Measurements from ENCODE around the gene HOTAIR. TPM values are rescaled to one million over a fixed set of nuclear protein-coding genes. Genes with fewer than 3 reads are reported as not detected.

HOTAIR gene
- total RNA-seq, 1 donor from 2014 or later = not detected

GRCh38 chr12:53980104-53980801, 5.5 kb upstream of the HOTAIR start:
- H3K36me3 ChIP-seq (ENCODE audit: insufficient read depth, low read length) = no peaks in the 10 kb centered on the region
- TF ChIP-seq CTCF (IDR thresholded peaks at IDR 0.05; ENCODE audit: insufficient read depth, low read depth, low read length) = no peak
- TF ChIP-seq EZH2 (IDR thresholded peaks at IDR 0.05; ENCODE audit: insufficient read depth, low read length) = no peak
- H2AFZ ChIP-seq (ENCODE audit: low read depth, low read length) = no peak overlapping the region
- Mint-ChIP-seq H3K27me3 (ENCODE audit: low read depth, unreplicated experiment) (peaks cover 88% of the 10 kb centered on the region), H3K9me3 (ENCODE audit: unreplicated experiment) (peaks cover 11% of the 10 kb centered on the region), H3K36me3 (ENCODE audit: low read depth, unreplicated experiment) (no peaks in the 10 kb centered on the region), H3K4me3 (ENCODE audit: unreplicated experiment) (no peak overlapping the region), H3K4me1 (ENCODE audit: low read depth, unreplicated experiment) (no peaks in the 10 kb centered on the region), H3K27ac (ENCODE audit: unreplicated experiment) (peak overlapping the region; percentile 43)
- H3K79me2 ChIP-seq (ENCODE audit: insufficient read depth, low read length) = no peaks in the 10 kb centered on the region
- DNase-seq (ENCODE audit: low read depth) (no peak), FAIRE-seq (no peak)
- H4K20me1 ChIP-seq (ENCODE audit: insufficient read depth, low read length) = no peaks in the 10 kb centered on the region
- H3K27ac ChIP-seq (ENCODE audit: low read depth, low read length) = no peak overlapping the region
- H3K4me2 ChIP-seq (ENCODE audit: low read length) = no peak overlapping the region
- no peak overlapping the region for H3K9ac ChIP-seq (ENCODE audit: low read length)
- H3K4me1 ChIP-seq (ENCODE audit: insufficient read depth, low read length) = no peaks in the 10 kb centered on the region
- H3K9me3 ChIP-seq (ENCODE audit: insufficient read depth, low read depth, low read length) = no peaks in the 10 kb centered on the region
- H3K27me3 ChIP-seq (ENCODE audit: insufficient read depth, low read length) = peaks cover 90% of the 10 kb centered on the region
- no peak overlapping the region for H3K4me3 ChIP-seq (ENCODE audit: insufficient read depth, low read depth, low read length)

- Histone ChIP-seq H3K27me3 (ENCODE audit: insufficient read depth, low read length) (peaks cover 93% of the 10 kb centered on the region), H2AFZ (ENCODE audit: low read depth, low read length) (no peak overlapping the region), H3K36me3 (ENCODE audit: insufficient read depth, low read length) (no peaks in the 10 kb centered on the region), H3K9ac (ENCODE audit: low read length) (no peak overlapping the region), H3K4me3 (ENCODE audit: insufficient read depth, low read depth, low read length) (no peak overlapping the region), H3K4me1 (ENCODE audit: insufficient read depth, low read length) (no peaks in the 10 kb centered on the region), H3K79me2 (ENCODE audit: insufficient read depth, low read length) (no peaks in the 10 kb centered on the region), H3K27ac (ENCODE audit: low read depth, low read length) (no peak overlapping the region), H3K9me3 (ENCODE audit: insufficient read depth, low read depth, low read length) (no peaks in the 10 kb centered on the region), H3K4me2 (ENCODE audit: low read length) (no peak overlapping the region), H4K20me1 (ENCODE audit: insufficient read depth, low read length) (no peaks in the 10 kb centered on the region)
- H3K9me3 Mint-ChIP-seq (ENCODE audit: unreplicated experiment) = peaks cover 11% of the 10 kb centered on the region
- H3K27ac Mint-ChIP-seq (ENCODE audit: unreplicated experiment) = no peak overlapping the region
- FAIRE-seq (no peak), DNase-seq (ENCODE audit: low read depth) (no peak)
- no peak overlapping the region for H3K4me3 Mint-ChIP-seq (ENCODE audit: unreplicated experiment)
- no peak for TF ChIP-seq CTCF (IDR thresholded peaks at IDR 0.05; ENCODE audit: insufficient read depth, low read depth, low read length)
- no peak for TF ChIP-seq EZH2 (IDR thresholded peaks at IDR 0.05; ENCODE audit: insufficient read depth, low read length)
- H3K27me3 Mint-ChIP-seq (ENCODE audit: low read depth, unreplicated experiment) = peaks cover 86% of the 10 kb centered on the region
- no peaks in the 10 kb centered on the region for H3K36me3 Mint-ChIP-seq (ENCODE audit: low read depth, unreplicated experiment)
- no peaks in the 10 kb centered on the region for H3K4me1 Mint-ChIP-seq (ENCODE audit: low read depth, unreplicated experiment)
Observed at GRCh38 chr12:53978477-53979356, 4.0 kb upstream of the HOTAIR start.

Measured in astrocyte (in vitro differentiated cells and primary cell).